ENCODE results near the gene HNRNPU. TPM values are rescaled to one million over a fixed set of nuclear protein-coding genes. Genes with fewer than 3 reads are reported as not detected.

The HNRNPU gene
- total RNA-seq = 149 and 171 TPM in 2 replicates

GRCh38 chr1:244864253-244865027 lies at the start of gene HNRNPU:
TSS of gene HNRNPU (minus strand) at chr1:244864543. CDS start at chr1:244864307, 236 bp downstream.

DNA sequence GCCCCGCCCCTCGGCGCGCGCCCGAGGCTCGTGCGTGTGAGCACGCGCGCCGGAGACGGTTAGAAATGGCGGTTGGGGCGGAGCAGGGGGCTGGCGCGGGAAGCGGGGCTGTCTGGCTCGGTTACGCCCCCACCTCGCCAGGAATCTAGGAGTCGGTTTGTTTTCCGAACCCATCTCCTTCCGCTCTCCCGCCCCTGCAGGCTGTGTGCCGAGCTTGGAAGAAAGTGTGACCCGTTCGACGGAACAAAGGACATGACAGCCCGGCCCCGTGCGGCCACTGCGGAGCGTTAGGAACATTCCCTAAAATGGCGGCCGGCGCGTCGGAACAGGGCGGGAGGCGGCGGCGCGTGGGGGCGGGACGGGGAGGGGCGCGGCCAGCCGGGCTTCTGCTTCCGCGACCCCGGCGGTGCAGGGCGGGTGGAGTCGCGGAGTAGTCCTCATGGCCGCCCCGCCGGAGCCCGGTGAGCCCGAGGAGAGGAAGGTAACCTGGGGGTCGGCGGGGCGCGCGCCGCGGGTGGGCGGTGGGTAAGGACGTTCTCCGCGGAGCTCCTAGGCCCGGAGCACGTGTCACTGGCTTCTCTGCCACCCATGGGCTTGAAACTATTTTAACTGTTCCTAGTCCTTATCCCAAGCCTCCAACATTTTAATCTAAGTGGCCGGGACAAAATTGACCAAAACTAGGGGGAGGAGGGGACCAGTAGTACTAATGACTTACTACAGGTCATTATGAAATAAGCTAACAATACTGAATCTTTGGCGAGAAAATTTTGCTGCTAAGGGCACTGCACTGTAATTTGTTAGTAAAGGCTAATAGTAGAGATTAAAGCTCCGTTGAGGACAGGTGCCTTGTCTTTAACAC lies 28.8 kb downstream of the HNRNPU start, which contains the start of gene COX20:
COX20 (plus strand) TSS at position 383 of the 859 bp plus-strand sequence; CDS start at position 440, 57 bp downstream.

Other genes with a start within 250 kb of the HNRNPU start
- 45.2 and 45.6 TPM in 2 replicates for gene DESI2, start 211.4 kb downstream of the HNRNPU start, total RNA-seq
- gene COX20, start 28.9 kb downstream of the HNRNPU start, total RNA-seq = 15.3 and 21.2 TPM in 2 replicates